HG03095 (cell line): Measurements from ENCODE around the gene CEL.

ENCODE experiments used
- ATAC-seq: cut with Tn5 transposase; IDR thresholded peaks from one replicate; pipeline ENCODE4 v1.9.1; 2021; ENCODE audit warnings: moderate library complexity; ENCODE audit not compliant: unreplicated experiment

Gene CEL

GRCh38 chr9:133101356-133102189 is 39.8 kb downstream of the CEL start:
- no peak for ATAC-seq

GRCh38 chr9:133102190-133103021 is 40.6 kb downstream of the CEL start:
- no peak for ATAC-seq

DNA sequence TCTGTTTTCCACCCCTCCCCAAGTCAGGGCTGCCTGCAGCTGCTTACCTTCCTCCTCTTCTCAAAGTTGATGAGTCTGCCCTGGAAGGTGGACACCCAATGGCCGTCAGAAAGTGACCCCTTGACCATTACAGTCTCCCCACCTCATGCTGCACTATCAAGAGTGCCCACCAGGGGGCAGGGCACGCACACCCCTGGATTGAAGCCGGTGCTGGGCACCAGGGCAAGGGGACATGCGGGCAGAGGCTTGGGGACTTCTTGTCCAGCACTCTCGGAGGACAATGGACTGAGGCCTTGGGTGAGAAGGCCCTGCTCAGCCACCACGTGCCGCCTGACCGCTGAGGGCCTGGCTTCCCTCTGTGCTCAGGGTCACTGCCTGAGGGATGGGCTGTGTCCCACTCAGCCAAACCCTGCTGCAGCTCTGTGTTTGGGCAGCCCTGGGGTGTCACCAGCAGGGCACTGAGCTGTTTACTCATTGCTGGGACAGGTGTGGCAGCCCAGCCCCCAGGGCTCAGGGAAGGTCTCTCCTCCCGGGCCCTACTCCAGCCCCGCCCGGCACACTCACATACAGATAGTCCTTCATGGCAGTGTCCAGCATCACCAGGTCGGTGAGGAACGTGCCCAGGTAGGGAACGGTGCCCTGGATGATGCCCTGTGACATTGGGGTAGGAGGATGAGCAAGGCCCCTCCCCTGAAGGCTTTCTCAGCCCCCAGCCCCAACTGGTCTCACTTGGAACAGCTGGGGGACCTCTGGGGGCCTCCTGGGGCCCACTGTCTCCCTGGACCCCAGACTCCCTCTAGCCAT is 41.6 kb downstream of the CEL start:
- no peak for ATAC-seq

GRCh38 chr9:133103987-133104505 is 42.3 kb downstream of the CEL start:
- no peak for ATAC-seq

DNA sequence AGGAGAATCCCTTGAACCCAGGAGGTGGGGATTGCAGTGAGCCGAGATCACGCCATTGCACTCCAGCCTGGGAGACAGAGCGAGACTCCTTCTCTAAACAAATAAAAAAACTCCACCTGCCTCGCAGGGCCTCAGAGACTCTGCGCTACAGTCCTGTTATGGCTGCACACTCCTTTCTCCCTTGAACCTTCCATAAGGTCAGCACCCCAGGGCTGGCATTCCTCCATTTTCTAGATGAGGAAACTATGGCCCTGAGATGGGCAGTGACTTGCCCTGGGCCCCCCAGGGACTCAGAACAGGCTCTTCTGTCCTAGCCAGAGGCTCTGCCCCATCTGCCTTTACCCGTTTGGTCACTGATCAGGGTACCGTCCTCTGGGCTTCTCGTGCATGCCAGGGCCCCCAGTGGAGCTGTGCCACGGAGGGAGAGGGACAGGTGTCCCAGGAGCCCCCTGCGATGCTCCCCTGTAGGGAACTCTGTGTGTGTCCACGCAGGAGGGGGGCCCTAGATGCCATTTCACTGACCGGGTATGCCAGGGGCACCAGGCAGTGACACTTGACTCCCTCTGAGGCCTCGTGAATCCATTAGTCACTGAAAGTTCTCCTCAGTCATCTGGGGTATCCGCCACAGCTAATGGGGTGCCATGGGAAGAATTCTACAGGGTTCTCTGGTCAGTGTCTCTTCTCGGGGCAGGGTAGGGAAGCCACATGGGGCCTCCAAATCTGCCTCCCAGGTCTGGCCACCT is 43.1 kb downstream of the CEL start:
- no peak for ATAC-seq

DNA sequence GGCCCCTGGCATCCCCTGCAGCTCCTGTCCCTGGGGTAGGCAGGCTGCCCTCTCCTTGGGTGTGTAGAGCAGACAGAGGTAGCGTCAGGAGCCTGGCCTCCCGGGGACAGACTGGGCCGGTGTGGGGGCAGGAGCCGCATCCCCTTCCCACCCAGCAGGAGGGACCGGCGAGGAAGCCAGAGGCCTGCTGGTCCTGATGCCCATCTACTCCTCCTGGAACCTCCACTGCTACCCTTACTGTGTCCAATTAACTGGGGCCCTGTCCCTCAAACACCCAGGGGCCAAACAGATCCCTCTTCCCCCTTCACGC is 43.6 kb downstream of the CEL start:
- ATAC-seq = no peak

DNA sequence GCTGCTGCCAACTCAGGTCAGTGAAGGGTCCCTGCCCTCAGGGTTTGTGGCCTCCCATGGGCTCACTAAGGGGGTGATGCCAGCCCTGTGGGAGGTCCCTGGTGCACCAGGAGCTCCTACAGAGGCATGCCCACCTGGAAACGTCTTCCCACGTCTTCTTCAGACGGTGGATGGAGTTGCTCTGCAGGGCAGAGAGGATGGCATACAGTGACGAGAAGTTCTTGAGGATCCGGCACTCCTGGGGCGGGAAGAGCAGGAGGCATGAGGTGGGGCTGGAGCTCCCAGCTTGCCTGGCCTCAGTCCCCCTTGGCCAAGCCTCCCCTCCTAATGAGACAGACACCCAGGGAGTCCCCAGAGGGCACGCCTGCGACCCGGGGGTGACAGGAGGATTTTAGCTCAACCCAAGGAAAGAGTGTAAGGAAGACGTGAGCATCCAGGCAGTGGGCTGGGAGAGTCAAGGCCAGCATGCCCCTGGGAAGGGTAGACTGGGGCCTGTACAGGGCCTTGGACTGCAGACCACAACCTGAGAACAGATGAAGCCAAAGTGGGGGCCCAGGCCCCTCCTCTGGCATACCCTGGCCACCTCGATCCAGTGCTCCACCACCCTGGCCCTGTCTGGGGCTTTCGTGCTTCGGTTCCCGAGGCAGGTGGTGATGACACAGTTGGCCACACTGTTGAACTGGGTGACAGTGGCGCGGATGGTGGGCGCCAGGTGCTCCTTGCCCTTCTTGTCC is 44.9 kb downstream of the CEL start:
- no peak for ATAC-seq

DNA sequence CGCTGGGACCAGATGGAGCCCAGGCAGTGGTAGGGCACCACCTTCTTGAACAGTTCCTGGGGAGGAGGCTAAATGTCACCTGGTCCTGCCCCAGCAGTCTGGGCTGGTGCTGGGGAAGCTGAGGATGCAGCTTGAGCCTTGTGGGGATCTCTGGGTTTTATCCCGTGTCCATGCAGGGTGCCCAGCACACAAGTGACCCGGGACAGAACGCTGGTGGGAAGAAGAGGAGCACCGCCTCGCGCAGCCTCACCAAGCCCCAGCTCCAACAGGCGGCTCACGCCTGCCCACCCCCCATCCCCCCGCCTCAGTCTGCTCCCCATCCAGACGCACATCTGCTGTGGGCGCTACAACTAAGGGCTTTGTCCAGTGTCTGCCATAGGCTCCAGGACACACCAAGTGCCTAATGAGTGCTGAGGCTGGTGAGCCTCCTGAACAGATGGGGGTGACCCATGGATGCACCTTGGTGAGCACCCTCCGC is 45.5 kb downstream of the CEL start:
- no peak for ATAC-seq

- no peak for ATAC-seq
Measured at GRCh38 chr9:133107961-133108793, 46.4 kb downstream of the CEL start.

DNA sequence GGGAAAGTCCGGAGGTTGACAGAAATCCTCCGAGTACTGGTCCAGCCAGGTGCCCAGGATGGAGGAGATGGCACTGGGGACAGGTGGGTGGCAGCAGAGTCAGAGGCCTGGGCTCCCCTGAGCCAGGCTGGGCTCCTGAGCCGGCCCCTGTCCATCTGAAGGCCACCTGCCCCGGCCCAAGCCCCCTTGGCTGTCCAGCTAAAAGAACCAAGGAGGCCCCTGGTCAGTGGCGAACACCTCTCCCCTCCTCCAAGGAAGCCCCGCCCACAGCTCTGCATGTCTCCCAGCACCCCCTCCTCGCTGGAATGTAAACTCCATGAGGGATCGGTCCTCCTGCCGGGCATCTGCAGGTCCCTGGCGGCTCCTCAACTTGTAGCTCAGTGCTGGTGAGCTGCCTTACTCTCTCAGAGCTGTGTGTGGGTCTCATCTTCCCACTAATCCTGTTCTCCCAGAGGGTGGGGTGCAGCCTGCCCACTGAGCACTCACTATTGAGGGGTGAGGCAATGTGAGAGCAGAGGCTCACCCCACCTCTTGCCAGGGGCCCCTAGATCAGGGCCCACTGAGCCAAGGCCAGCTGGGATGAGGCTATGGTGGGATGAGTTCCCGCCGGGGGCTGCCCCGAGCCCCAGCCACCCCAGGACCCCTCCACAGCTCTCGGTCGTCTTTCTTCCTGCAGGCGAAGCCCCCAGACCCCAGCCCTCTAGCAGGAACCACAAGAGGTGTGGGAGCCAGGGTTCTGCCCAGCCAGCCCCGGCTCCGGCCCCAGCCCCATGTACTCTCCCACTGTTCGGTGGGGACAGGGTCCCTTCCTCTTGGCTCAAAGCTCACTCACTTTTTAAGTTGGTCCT is 47.2 kb downstream of the CEL start:
- no peak for ATAC-seq

DNA sequence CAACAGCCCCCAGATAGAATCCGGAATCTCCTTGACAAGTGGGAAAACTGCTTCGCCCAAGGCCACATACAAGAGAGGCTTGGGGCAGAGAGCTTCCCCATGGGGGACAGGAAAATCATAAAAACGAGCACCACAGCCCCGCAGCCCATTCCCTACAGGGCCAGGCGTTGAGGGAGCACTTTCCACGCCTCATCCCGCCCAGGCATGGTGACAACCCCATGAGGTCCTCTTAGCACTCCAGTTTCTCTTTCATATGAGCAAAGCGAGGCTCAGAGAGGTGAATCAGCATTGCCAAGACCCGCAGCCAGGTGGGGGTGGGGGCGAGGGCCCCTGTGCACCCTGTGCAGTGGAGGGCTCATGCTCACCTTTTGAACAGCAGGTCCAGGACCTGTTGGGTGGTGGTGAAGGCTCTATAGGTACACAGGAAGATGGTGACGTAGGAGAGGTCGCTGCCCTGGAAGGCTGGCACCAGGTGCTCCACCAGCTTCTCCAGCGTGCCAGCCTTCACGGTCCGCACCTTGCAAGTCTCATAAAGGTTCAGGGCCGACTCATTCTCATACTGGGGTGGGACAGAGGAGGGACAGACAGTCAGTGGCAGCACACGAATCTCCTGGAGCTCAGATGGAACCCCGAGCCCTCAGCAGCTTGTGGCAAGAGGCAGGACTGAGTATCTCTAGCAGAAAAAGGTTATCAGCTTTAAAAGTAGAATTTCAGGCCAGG is 48.3 kb downstream of the CEL start:
- no peak for ATAC-seq

GRCh38 chr9:133111808-133112662 is 50.3 kb downstream of the CEL start:
- no peak for ATAC-seq

GRCh38 chr9:133112663-133113026 is 50.9 kb downstream of the CEL start:
- ATAC-seq = no peak

GRCh38 chr9:133113163-133113948 is 51.6 kb downstream of the CEL start:
- ATAC-seq = no peak

DNA sequence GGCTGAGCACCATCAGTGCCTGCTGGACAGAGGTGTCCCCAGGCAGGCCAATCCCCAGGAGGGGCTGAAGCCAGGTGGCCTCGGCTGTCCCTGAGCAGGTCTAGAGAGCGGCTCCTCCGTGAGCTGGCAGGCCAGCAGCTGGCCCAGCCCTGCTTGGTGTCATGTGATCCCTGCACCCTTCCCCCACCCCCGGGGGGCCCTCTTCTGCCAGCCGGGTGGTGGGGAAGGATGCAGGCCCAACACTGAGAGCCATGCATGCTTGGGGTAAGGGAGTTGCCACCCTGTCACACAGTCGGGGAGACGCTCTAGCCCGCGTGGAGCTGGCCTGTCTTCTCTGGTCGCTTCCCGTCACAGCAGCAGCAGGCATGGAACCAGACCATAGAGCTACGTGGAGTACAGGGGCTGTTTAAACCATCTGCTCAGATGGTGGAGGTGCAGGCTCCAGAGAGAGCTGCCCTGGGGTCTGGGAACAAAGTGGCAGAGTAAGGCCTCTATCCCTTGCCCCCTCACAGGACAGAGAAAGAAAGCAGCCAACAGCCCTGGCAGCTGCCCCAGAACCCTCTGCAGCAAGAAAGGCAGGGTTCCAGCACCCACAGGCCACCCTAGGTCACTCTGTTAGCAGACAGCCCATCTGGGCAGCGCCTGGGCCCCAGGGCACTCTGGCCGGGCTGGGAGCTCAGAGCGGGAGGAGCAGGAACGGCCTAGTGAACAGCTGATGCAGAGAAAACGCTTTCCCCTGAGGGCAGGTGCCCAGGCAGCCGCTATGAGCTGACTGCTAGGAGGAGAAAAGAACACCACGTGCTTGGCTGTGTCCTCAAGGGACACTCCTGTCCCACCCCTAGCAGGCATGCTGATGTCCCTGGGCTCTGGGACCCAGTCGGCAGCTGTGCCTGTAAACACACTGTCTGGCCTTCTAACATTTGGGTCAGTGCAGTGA is 52.4 kb downstream of the CEL start:
- no peak for ATAC-seq
